HG03139 (cell line): Measurements from ENCODE around the gene XDH.

Experiments used
- ATAC-seq: cut with Tn5 transposase; IDR thresholded peaks from one replicate; pipeline ENCODE4 v1.9.1; 2021; ENCODE audit not compliant: unreplicated experiment

The XDH gene

DNA sequence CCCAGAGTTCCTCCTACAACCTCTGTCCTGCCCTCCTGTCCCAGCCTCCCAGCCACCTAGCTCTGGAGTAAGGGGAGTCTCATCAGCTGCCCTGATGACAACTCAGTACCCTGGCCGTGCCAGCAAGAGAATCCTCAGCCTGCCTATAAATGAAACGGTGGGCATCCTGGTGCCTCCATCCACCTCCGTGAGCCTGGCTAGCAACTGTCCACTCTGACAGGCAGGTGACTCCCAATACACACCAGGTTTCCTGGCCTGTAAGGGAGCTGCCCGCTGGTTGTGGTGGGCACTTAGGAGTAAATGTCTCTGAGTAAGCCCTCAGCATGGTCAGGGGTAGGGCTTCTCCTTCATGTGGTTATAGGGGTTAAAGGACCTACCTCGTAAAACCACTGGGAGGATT, 81.5 kb downstream of the XDH start:
- no peak for ATAC-seq

DNA sequence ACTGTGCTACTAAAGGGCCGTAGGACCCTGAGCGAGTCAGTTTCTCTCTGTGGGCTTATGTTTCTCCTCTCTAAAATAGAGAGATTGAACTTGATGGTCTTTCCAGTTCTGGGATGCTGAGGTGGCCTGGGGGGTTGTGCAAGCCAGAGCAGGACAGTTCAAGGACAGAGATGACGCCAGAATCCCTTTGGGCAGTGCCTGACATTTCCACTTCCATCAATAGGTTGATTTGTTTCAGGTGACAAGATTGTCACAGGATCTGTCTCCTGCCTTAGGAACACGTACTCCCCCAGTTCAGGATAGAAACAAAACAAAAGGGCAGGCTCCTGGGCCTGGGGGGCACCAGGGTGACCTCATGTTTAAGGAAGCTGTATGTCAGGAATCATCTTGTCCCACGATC, 82.0 kb downstream of the XDH start:
- no peak for ATAC-seq

GRCh38 chr2:31331156-31331555, 83.4 kb downstream of the XDH start:
- no peak for ATAC-seq

DNA sequence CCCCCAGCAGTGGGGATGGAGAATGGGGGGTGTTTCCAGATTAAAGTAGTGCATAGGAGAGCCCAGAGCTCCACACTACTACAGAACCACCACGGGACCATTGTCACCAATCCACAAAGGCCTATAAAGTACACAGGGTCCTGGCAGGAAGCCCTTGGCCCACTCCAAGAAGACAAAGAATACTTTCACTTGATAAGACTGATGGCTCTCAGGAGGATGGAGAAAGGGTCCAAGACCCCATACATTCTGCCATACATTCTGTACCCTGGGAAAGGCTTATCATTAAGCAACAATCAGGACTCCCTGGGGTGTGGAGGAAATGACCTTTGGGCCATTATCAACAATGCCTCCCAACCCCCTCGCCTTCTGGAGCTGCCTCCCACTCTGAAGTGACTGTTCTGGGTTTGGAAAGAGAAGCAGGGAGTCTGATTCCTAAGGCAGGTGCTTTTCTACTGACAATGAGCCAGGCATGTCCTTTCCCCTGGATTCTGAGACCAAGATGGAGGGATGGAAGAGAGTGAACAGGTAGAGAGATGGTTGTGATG, 85.4 kb downstream of the XDH start:
- no peak for ATAC-seq

DNA sequence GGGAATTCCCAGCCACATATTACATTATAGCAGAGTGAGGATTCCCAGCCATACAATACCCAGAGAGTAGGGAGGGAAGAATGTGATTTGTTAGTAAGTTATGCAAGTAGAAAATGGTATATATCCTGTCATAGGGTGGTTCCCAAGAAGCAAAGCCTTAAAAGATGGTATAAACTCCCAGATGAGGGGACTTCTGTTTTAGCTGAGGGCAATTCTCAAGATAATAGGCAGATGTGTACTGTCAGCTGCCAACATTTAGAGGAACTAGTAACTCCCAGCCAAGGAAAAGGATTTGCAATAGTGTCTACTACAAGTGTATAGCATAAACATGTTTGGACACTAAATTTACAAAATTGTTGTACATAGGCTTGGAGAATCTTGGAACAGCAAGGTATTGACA, 86.5 kb downstream of the XDH start:
- no peak for ATAC-seq

DNA sequence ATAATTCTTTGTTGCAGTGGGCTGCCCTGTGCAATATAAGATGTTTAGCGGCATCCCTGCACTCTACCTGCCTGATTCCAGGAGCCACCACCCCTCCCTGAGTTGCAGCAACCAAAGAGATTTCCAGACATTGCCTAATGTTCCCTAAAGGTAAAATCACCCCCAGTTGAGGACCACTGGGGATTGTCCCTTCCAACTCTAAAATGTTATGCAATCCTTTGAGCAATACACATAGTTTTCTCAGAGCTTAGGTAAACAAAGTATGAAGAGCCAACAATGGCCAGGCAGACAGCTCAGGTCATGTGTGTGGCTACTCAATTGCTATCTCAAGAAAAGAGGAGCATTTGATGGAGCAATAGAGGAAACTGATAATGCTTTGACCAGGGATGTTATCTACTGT, 87.0 kb downstream of the XDH start:
- ATAC-seq, result no peak

DNA sequence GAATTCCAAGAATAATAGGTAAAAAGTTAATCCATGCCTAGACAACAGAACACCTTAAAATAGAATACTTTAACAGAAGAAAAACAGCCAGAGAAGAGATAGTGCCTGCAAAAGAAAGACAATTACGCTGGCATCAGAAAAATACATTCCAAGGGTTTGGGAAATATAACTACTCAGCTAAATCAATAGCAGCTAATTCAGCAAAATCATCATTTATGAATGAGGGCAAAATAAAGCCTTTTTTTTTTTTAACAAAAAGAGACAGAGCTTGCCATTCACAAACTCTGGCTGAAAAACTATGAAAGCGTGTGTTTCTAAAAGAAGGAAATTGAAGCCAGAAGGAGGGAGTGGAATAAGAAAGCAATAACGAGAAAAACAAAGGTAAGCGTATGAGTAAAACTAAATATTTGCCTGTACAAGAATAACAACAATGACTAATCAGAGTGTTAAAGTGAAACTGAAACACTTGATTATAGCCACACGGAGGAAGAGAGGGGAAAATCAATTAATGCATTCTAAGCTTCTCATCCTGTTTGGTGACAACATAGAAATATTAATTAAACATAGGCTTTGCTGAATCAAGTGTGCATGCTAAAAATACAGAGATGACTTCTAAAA, 90.4 kb downstream of the XDH start:
- ATAC-seq, result no peak

- no peak for ATAC-seq
Observed at GRCh38 chr2:31322371-31322770, 92.2 kb downstream of the XDH start.

- no peak for ATAC-seq
Observed at GRCh38 chr2:31319406-31320175, 95.0 kb downstream of the XDH start.

DNA sequence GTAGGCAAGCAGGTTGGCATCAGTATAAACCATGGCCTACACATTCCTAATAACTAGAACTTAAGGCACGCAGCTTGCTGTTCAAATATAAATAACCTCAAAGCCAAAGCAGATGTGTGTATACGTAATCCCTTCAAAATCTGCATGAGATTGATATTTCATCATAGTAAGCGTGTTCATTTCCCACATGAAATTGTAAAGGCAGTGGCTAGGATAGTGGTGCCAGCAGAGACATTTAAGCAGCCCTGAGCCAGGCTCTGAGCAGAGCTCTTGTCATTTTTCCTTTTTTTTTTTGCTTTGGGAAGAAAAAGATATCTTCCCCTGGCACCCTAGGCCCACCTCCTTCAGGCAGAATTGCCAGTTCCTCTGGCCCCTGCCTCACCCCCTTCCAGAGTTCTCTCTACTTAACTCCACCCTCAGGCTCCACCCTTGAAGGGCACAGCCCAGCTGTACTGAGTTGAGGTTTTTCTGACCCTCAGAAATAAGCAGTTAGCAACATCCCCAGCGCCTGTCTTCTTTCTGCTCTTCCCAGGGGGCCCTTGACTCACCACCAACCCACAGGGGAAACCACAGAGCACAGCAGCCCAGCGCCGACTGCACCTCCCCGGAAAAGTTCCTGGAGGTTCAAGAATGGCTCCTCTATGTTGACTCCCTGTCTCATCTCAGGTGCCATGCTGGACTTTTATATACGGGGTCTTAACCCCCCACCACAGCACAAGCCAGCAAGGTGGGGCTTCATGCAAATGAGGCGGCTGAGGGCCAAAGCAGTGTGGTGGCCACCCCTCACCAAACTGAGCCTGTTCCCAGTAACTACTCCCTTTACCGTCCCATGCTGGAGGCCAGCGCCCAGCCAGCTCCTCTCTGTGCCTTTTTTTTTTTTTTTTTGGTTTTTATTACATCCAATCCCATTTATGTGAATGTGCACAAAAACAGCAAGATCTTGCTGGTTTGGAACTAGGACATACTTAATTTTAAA, 95.9 kb downstream of the XDH start:
- ATAC-seq, result peak; percentile 70

DNA sequence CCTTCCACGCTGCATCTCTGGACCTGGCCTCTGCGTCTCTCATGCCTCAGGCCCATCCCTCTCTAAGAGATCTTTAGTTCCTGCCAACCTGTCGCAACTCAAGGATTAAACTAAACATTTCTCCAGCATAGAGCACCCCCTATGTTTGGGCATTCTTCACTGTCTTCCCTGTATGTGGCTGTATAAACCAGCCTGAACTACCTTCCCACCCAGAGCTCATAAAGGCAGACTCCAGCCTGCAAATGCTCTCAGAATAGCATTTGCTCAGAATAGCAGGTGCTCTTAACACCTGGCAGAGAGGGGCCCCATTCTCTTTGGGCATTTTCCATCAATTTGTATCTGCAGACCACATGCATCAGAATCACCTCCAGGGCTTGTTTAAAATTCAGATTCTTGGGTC, 97.1 kb downstream of the XDH start:
- ATAC-seq, result no peak

DNA sequence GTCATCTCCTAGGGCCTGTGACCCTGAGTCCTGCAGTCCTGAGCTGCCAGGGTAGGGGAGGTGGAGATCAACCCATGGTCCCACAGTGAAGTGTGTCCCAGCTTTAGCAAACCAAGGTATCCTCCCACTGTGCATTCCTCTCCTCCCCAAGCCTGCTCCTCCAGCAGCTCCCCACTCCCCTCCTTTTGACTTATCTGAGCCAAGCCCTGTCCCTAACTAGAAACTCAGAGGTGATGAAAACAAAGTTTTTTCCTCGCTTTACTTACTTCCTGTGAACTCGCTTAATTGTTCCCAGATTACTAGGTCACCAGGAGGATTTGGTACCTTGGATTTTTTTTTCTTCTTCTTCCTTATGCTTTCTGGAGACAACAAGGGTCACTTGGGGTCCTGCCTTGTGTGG, 99.8 kb downstream of the XDH start:
- ATAC-seq, result no peak

GRCh38 chr2:31312898-31313297, 101.6 kb downstream of the XDH start:
- no peak for ATAC-seq

GRCh38 chr2:31304816-31305215, 109.7 kb downstream of the XDH start:
- ATAC-seq, result no peak

DNA sequence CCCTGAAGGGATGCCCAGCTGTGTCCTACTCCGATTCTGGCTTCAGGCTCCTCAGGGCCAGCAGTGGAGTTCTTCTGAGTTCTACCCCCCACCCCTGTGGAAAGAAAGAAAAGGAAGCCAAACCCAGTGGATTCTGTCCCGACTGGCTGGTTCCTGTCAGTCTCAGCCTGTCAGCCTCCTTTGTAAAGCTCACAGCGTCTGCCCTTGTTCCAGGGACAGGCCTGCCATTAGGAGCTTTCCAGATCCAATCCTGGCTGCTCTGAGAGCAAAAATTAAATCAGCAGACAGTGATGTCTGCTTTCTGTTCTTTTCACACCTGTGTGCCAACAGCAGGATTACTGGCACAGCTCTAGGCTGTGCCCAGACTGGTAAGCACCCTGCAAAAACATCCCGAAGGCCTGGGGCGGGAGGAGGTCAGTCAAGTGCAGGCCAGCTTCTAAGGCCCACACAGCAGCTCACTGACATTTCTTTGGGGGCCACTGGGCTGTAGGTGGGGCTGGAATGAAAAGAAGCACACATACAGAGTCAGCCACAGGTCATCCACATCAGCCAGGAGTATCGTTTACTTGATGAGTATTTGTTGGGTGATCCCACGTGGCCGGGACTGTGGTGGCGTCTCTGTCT, 111.5 kb downstream of the XDH start:
- ATAC-seq, result no peak

- ATAC-seq, result no peak
Observed at GRCh38 chr2:31300309-31300708, 114.2 kb downstream of the XDH start.

GRCh38 chr2:31299547-31299946, 115.0 kb downstream of the XDH start:
- ATAC-seq, result no peak

DNA sequence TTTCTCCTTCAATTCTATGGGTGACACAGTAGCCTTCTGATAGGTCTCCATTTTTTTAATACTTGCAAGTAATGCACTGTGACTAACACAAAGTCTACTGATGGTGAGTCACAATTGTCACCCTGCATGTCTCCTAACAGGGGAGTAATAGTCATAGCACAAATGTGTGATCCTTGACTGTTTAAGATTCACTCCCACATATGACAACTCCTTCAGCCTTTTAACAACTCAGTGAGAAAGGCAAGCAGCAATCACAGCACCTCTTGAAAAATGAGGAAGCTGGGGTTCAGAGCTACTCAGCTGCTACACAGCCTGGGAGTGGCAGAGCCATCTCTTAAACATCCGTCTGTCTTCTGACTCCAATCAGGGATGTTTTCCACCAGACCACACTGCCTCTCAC, 116.8 kb downstream of the XDH start:
- ATAC-seq, result no peak

GRCh38 chr2:31296641-31297287, 117.8 kb downstream of the XDH start:
- no peak for ATAC-seq

DNA sequence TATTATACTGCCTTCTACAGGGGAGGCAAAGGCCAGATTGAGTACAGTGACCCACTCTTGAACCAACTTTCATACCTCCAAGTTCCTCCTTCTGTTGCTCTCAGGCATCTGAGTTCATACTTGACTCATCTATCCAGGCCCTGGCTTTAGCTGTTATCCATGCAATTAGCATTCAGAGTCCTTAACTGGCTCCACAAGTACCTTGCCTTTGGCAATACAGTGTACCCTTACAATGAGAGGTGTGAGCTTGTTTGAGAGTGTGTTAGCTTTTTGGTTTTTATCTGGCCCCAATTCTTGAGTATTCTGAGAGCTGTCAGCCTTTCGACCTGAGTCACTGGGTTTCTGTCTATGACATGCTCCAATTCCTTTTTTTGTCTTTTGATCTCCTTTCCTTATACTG, 120.3 kb downstream of the XDH start:
- ATAC-seq, result no peak

DNA sequence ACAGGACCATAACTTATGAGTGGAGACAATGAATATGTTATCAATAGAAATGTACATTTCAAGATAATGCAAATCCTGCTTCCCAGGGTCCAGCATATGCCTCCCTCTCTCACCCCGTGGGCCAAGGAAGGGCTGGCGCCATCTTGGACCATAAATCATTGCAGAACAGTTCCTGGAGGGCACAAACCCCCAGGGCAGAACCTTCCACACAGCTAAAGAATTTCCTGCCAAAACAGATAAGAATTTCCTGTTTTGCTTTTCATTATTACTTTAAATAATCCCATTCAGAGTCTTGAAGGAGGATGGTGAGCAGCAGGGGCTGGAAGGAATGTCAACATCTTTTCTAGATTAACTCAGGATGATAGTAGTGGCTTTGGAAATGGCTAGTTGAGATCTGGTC, 126.9 kb downstream of the XDH start:
- ATAC-seq, result no peak
